SH-SY5Y (cell line): ENCODE measurements around the gene TTC28.

Experiments used
- GATA2 ChIP-seq: IDR thresholded peaks from 2 replicates; pipeline ENCODE4 v1.6.1; 2011; ENCODE audit warnings: mild to moderate bottlenecking, low read depth, low read length
- GATA3 ChIP-seq: IDR thresholded peaks from 2 replicates; pipeline ENCODE4 v1.6.1; 2011; ENCODE audit warnings: low read depth, mild to moderate bottlenecking, low read length, moderate library complexity

Gene TTC28

GRCh38 chr22:28120691-28121592 is 558.7 kb downstream of the TTC28 start:
- TF ChIP-seq GATA2 (no peak), GATA3 (no peak)

- no peak for TF ChIP-seq GATA2
- no peak for TF ChIP-seq GATA3
Measured at GRCh38 chr22:28118957-28119631, 560.5 kb downstream of the TTC28 start.

- no peak for TF ChIP-seq GATA2
- TF ChIP-seq GATA3, result no peak
Measured at GRCh38 chr22:28116219-28116673, 563.4 kb downstream of the TTC28 start.

DNA sequence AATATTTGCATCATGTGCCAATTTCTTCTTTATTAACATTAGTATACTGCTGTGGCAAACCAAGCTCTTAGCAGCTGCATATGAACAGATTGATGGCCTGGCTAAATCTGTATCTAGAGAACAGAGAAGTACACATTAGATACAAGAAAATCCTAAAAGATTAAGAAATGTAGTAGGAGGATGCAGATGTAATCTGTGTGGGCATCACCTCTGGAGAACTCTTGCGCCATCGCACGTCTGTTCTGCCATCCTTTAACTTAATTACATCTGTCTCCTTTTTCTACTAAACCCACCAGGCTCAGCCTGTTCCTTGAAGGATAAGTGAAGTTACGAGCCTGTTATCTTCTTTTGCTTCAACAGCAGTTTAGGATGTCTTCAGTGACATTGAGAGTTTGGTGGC is 564.2 kb downstream of the TTC28 start:
- TF ChIP-seq GATA3 (no peak), GATA2 (no peak)

- TF ChIP-seq GATA2 (no peak), GATA3 (no peak)
Measured at GRCh38 chr22:28112548-28113043, 567.0 kb downstream of the TTC28 start.

DNA sequence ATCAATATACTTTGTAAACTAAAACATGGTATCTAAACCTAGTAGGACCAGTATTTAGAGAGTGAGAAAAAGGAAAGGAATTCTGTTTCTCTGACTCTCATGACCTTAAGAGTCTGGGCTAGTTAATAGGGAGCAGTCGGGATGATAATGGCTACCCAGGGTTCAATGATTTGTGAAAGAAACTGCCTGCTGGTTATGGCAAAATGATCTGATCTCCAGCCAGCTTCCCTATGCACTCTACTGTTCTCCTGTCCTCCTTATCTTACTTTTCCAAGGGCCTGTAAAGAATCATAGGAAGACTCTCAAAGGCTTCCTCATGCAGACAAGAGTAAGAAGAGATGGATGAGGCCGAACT is 567.5 kb downstream of the TTC28 start:
- no peak for TF ChIP-seq GATA3
- no peak for TF ChIP-seq GATA2

- TF ChIP-seq GATA3, result no peak
- no peak for TF ChIP-seq GATA2
Measured at GRCh38 chr22:28111501-28112189, 568.0 kb downstream of the TTC28 start.

DNA sequence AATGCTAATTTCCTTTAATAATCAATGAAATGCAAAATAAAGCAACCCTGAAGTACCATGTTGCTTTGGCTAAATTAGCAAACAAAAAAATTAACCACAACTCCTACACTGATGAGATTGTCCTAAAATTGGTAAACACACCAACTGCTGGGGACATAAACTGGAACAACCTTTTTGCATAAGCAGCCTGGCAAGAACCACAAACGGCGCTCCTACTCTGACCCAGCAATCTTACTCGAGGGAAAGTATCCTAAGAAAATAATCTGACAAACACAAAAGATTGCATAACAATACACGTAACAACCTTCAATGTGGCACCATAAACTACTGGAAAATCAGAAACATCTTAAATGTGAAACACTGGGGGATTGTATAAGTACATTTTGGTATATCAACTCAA is 570.8 kb downstream of the TTC28 start:
- no peak for TF ChIP-seq GATA3
- TF ChIP-seq GATA2, result no peak

DNA sequence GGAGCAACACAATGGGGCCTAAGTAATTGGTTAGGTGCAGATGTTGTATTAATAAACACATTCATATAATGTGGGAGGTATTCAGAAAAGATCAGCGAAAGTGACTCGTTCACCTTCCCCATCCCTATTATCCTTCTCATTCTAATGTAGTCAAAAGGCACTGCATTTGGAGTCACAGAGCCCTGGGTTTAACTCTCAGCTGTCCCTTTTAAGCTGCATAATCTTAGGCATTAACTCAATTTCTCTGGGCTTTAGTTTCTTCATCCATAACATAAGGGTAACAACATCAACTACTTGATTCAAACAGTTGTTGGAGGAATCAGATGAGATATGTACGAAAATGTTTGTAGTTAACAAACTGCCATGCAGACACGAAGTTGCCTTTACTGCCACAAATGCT is 573.0 kb downstream of the TTC28 start:
- TF ChIP-seq GATA2 (no peak), GATA3 (no peak)

- TF ChIP-seq GATA3 (no peak), GATA2 (no peak)
Measured at GRCh38 chr22:28105988-28106387, 573.7 kb downstream of the TTC28 start.

GRCh38 chr22:28105413-28105812 is 574.2 kb downstream of the TTC28 start:
- TF ChIP-seq GATA2, result peak; percentile 48; the same call in 1 of the 2 replicates
- TF ChIP-seq GATA3, result no peak

DNA sequence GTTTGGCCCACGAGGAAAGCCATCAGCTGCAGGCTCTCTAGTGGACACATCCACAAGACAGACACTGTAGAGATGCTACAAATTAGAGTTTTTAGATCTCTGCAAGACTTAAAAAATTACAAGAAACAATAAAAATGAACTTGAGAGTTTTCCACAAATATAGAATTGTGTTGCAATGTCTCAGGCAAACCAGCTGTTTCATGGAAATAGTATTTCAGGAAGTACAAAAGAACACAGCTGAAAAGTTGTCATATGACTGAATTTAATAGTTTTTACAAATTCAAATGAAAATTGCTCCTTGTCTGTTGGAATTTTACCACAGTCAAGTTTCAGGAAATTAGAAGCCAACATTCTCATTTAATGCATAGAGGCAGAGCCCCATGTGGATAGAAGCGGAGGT is 576.0 kb downstream of the TTC28 start:
- TF ChIP-seq GATA3 (no peak), GATA2 (no peak)

GRCh38 chr22:28102151-28102812 is 577.4 kb downstream of the TTC28 start:
- TF ChIP-seq GATA2, result no peak
- no peak for TF ChIP-seq GATA3

DNA sequence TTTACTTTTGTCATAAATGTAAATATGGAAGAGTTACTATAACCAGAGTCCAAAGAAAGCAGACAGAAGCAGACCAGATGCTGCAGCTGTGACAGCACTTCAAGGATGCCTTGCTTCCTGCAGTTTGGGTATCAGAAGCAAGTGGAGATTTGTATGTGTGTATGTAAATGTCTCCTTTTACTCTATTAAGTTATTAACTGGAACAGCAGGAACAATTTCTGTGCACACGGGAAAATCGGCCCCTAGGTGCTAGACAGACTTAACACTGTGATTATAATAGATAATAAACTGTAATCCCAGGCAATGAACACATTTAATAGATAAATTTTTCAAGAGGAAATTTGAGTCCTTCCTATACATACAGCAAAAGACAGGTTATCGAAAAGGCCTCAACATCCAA is 582.0 kb downstream of the TTC28 start:
- no peak for TF ChIP-seq GATA3
- no peak for TF ChIP-seq GATA2
